Testis (tissue), 3 donors: ENCODE measurements around the gene OLFM1. TPM values are rescaled to one million over a fixed set of nuclear protein-coding genes. Genes with fewer than 3 reads are reported as not detected.

Source experiments
- DNase-seq: peaks from one replicate; pipeline ENCODE4 v3.0.0-alpha.2; 2019
- H3K27ac ChIP-seq, 2 donors: fragments of 200-600 bp; sonication (generic); one replicate each; pipeline ENCODE4 v1.5.1; 2019
- H3K27me3 ChIP-seq: fragments of 200-600 bp; sonication (generic); one replicate; pipeline ENCODE4 v1.5.1; 2019
- H3K36me3 ChIP-seq: fragments of 200-600 bp; sonication (generic); one replicate; pipeline ENCODE4 v1.5.1; 2017; ENCODE audit warnings: low read depth; ENCODE audit errors: missing control alignments
- H3K4me1 ChIP-seq: fragments of 200-600 bp; sonication (generic); one replicate; pipeline ENCODE4 v1.5.1; 2019
- H3K4me3 ChIP-seq, 2 donors: fragments of 200-600 bp; sonication (generic); one replicate each; pipeline ENCODE4 v1.5.1; 2017 to 2019
- H3K9me3 ChIP-seq: fragments of 200-600 bp; sonication (generic); one replicate; pipeline ENCODE4 v1.5.1; 2017
- POLR2A ChIP-seq: fragments of 450-650 bp; IDR thresholded peaks from one replicate; pipeline ENCODE4 v1.6.1; 2017; ENCODE audit warnings: antibody characterized with exemption, mild to moderate bottlenecking, moderate library complexity
- WGBS, 2 donors: methylation state at CpG; one replicate each; pipeline ENCODE4 v1.1.5; 2018; 5-methylcytosine and 5-hydroxymethylcytosine counted together
- intact Hi-C: fragments of 100-400 bp; cut with DNase I; formaldehyde crosslinking; loops from one replicate; pipeline ENCODE4 v1.15.1; 2023; ENCODE audit warnings: low total_unique reads
- polyA plus RNA-seq: library from polyadenylated mRNA; stranded (reverse); fragments of 350-450 nt; fragmentation: Illumina TruSeq; extraction: RNeasy Lipid Tissue Mini Kit (QIAGEN cat#74804); gene quantifications from one replicate; pipeline ENCODE4 v1.2.3, GENCODE V29; 2014; ENCODE audit warnings: low read depth, low replicate concordance; ENCODE audit not compliant: insufficient read depth
- total RNA-seq, 2 donors: library from RNA; depleted of rRNA; stranded (reverse); fragments of >200 nt; gene quantifications; one replicate each; pipeline ENCODE4 v1.2.3, GENCODE V29; 2016
- TF ChIP-seq, protein P1 (sequence below), 3 experiments: fragments of 450-650 bp in 2 of 3; fragments of 200-600 bp in 1 of 3; sonication (generic) in 1 of 3; IDR thresholded peaks; one replicate each; pipeline ENCODE4 v1.5.1; 2016 to 2019; ENCODE audit warnings: antibody characterized with exemption in 3 of 3, mild to moderate bottlenecking in 2 of 3, moderate library complexity in 1 of 3

The OLFM1 gene
- total and polyA plus RNA-seq, 3 donors from 2014 or later: 13.9 to 24.4 (median 16.0) TPM

DNA sequence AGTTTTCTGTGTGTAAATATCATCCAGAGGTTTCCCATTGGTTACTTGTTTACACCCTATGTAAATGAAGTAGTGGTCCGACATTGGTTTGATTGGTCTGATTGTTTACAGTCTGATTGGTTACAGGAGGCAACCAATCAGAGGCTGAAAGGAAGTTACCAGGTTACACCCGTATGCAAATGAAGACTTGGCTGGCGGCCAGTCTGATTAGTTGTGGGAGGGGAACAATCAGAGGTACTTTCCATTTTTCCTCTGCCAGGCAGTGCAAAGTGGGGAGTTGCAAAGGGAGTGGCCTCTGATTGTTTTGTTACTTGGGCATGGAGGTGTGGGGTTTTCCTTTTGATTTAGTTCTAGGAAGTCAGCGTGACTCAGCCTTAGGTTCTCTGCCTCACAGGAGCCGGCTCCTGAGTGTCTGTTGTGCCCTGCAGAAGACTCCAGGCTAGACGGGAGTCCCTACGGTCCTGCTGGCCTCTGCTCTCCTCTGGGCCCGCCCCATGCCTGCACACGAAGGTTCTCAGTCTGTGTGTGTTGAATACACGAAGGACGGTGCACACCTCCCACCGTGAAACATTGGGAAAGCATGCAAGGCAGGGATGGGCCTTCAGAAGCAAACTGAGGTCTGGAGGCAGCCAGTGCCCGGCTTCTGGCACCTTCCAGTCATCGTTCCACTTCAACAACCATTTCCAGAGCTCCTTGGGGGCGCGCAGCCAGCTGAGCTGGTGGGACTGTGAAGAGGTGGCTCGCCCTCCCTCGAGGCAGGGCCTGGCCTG lies 42.9 kb downstream of the OLFM1 start:
- peak; percentile 31 for DNase-seq
- Histone ChIP-seq H3K4me3 (no peak overlapping the region), H3K36me3 (no peaks in the 10 kb centered on the region), H3K27ac (no peak overlapping the region), H3K27me3 (no peaks in the 10 kb centered on the region), H3K9me3 (no peaks in the 10 kb centered on the region), H3K4me1 (no peaks in the 10 kb centered on the region)
- TF ChIP-seq POLR2A: no peak
- TF ChIP-seq, protein P1, sequence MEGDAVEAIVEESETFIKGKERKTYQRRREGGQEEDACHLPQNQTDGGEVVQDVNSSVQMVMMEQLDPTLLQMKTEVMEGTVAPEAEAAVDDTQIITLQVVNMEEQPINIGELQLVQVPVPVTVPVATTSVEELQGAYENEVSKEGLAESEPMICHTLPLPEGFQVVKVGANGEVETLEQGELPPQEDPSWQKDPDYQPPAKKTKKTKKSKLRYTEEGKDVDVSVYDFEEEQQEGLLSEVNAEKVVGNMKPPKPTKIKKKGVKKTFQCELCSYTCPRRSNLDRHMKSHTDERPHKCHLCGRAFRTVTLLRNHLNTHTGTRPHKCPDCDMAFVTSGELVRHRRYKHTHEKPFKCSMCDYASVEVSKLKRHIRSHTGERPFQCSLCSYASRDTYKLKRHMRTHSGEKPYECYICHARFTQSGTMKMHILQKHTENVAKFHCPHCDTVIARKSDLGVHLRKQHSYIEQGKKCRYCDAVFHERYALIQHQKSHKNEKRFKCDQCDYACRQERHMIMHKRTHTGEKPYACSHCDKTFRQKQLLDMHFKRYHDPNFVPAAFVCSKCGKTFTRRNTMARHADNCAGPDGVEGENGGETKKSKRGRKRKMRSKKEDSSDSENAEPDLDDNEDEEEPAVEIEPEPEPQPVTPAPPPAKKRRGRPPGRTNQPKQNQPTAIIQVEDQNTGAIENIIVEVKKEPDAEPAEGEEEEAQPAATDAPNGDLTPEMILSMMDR (IDR thresholded peaks at IDR 0.05): no peak
- intact Hi-C loops: no loop called here
- WGBS, 2 donors: 79 to 82% methylated on average over 18 of the region's 18 CpGs

DNA sequence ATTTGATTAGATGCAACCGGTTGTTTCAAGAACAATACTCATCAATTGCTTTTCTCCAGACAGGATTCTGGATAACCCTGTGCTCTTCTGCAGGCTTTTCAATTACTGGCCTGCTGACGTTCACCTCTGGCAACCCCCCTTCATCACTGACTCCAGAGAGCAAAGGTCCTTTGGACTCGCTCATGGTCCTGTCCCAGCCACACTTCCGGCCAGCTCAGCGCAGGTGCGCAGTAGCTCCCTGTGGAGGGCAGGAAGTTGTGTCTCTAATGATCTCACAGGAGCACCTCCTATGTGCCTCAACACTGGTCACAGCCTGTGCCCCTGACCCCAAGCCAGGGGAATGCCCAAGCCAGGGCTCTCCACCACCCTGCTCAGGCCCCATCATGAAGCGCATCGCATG lies 44.0 kb downstream of the OLFM1 start:
- Histone ChIP-seq H3K4me1 (no peaks in the 10 kb centered on the region), H3K9me3 (no peaks in the 10 kb centered on the region), H3K27ac (no peak overlapping the region), H3K27me3 (no peaks in the 10 kb centered on the region), H3K4me3 (no peak overlapping the region), H3K36me3 (no peaks in the 10 kb centered on the region)
- DNase-seq: no peak
- WGBS, 2 donors: 86 to 91% methylated on average over 8 of the region's 8 CpGs
- intact Hi-C loops: no loop called here
- TF ChIP-seq POLR2A: no peak
- TF ChIP-seq, protein P1 (IDR thresholded peaks at IDR 0.05): no peak

DNA sequence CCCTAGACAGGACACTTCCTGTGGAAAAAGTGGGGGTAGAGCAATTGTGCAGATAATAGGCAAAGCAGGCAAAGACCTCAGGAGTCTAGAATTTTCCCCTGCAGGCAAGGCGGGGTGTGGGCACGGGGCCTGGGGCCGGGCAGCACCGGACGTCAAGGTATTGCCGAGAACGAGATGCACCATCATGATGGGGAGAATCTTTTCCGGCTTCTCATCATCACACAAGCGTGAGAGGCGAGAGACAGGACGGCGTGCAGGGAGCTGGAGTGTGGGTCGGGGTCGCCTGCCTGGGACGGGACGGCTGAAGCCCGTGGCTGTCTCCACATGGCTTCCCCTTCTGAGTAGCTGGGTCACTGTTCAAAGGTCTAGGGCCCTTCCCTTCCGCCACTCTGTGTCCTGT lies 44.5 kb downstream of the OLFM1 start:
- Histone ChIP-seq H3K4me1 (no peaks in the 10 kb centered on the region), H3K27me3 (no peaks in the 10 kb centered on the region), H3K4me3 (no peak overlapping the region), H3K36me3 (no peaks in the 10 kb centered on the region), H3K27ac (no peak overlapping the region), H3K9me3 (no peaks in the 10 kb centered on the region)
- TF ChIP-seq, protein P1 (IDR thresholded peaks at IDR 0.05): no peak
- TF ChIP-seq POLR2A: no peak
- WGBS, 2 donors: 90 to 91% methylated on average over 18 of the region's 18 CpGs
- intact Hi-C loops: no loop called here
- no peak for DNase-seq

DNA sequence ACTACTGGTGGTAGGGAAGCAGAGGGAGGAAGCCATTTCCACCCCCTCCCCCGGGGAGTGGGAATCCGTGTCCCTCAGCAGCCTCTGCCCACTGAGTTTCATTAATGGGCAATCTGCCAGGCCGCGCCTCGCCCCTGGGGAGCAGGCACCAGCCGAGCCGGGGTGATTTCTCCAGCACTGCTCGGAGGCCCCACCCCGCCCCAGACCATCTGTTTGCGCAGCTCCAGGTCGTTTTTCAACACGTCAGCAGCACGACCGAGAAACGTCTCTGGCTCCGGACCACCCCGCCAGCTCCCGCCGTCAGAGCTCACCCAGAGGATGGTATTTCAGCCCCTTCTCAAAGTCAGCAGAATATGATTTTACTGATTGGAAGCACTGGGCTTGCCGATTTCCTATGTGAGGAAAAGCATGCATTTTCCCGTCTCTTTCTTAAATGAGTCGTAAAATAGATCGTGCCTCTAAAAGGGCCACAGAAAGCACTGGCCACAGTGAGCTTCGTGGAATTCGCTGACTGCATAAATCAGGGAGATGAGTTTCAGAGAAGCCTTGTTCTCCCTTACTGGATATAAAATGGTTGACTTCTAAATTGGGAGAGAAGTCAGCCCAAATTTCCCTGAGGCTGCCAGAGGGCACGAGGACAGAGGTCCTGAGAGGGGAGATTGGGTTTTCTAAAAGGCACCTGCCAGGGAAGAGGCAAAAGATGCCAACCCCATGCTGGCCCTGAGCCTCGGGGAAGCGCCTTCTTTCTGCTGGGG lies 47.0 kb downstream of the OLFM1 start:
- no peak for DNase-seq

More for the DNA sequence above, 47.0 kb downstream of the OLFM1 start:
- 68 to 71% methylated on average over 19 to 26 of the region's 28 CpGs for WGBS, 2 donors
- H3K4me1 ChIP-seq: peaks cover 3% of the 10 kb centered on the region
- no peak for TF ChIP-seq POLR2A
- TF ChIP-seq, protein P1 (IDR thresholded peaks at IDR 0.05): no peak
- H3K9me3 ChIP-seq: no peaks in the 10 kb centered on the region
- no peak overlapping the region for H3K4me3 ChIP-seq
- no peak overlapping the region for H3K27ac ChIP-seq
- intact Hi-C loops: no loop called here
- no peaks in the 10 kb centered on the region for H3K27me3 ChIP-seq
- no peaks in the 10 kb centered on the region for H3K36me3 ChIP-seq
